ENCODE data around the gene RNASE12.

RNASE12 gene

GRCh38 chr14:20557212-20557542 is 34.0 kb downstream of the RNASE12 start:
- no peak for DNase-seq (ENCODE audit: low spot score)
- ChIA-PET POLR2A (ENCODE audit: low non-redundant PET) (no interaction called here), CTCF (no interaction called here)
- H3K27ac ChIP-seq, result no peak overlapping the region
- TF ChIP-seq, protein P1, sequence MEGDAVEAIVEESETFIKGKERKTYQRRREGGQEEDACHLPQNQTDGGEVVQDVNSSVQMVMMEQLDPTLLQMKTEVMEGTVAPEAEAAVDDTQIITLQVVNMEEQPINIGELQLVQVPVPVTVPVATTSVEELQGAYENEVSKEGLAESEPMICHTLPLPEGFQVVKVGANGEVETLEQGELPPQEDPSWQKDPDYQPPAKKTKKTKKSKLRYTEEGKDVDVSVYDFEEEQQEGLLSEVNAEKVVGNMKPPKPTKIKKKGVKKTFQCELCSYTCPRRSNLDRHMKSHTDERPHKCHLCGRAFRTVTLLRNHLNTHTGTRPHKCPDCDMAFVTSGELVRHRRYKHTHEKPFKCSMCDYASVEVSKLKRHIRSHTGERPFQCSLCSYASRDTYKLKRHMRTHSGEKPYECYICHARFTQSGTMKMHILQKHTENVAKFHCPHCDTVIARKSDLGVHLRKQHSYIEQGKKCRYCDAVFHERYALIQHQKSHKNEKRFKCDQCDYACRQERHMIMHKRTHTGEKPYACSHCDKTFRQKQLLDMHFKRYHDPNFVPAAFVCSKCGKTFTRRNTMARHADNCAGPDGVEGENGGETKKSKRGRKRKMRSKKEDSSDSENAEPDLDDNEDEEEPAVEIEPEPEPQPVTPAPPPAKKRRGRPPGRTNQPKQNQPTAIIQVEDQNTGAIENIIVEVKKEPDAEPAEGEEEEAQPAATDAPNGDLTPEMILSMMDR (conservative IDR thresholded peaks at IDR 0.05; ENCODE audit: low read depth), result no peak

DNA sequence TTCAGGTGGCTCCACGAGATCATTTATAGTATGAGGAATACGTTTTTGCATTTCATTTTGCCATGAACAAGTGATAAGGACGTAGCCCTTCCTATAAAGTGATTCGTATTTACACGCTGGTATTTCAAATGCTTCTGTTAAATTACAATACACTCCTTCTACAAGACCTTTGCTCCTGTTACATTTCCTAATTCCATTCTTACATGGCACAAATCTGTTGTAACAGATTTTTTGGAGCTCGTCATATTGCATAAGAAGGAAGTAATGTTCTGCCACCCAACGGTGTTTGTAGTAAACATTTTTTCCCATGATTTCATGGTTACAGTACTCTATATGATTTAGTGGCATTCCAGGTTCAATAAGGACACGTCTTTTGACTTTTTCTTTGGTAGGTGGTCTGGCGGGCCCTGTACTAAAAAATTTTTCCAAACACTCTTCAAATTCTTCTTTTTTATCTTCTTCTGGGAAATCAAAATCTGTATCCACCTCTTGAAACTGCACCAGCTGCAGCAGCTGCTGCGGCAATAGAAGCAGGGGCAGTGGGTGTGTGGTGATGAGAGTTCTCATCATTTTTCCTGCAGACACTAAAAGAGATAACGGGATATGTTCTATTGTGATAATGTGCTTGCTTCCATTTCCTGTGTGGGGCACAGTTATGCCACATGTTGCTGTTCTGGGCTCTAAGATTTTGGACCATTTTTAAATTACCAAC is 34.5 kb downstream of the RNASE12 start:
- no peak for DNase-seq (ENCODE audit: low spot score)
- TF ChIP-seq, protein P1 (conservative IDR thresholded peaks at IDR 0.05; ENCODE audit: low read depth), result no peak
- ChIA-PET POLR2A (ENCODE audit: low non-redundant PET) (no interaction called here), CTCF (interaction anchor here (0.6 to 1.0 kb wide), 2 partner anchors 18 to 185 kb away, joined by 3 to 6 read pairs; no protein-coding TSS in a partner anchor)
- no peak overlapping the region for H3K27ac ChIP-seq

- ChIA-PET CTCF (interaction anchor here (0.5 to 1.0 kb wide), 4 partner anchors 15 to 616 kb away, joined by 3 to 6 read pairs (median 4); no protein-coding TSS in a partner anchor), POLR2A (ENCODE audit: low non-redundant PET) (no interaction called here)
- TF ChIP-seq, protein P1 (conservative IDR thresholded peaks at IDR 0.05; ENCODE audit: low read depth), result no peak
- no peak overlapping the region for H3K27ac ChIP-seq
- DNase-seq (ENCODE audit: low spot score), result no peak
Observed at GRCh38 chr14:20555845-20556244, 35.3 kb downstream of the RNASE12 start.

GRCh38 chr14:20553024-20553423 is 38.2 kb downstream of the RNASE12 start:
- TF ChIP-seq, protein P1 (conservative IDR thresholded peaks at IDR 0.05; ENCODE audit: low read depth), result no peak
- ChIA-PET CTCF (no interaction called here), POLR2A (ENCODE audit: low non-redundant PET) (no interaction called here)
- DNase-seq (ENCODE audit: low spot score), result no peak
- H3K27ac ChIP-seq, result no peak overlapping the region

- ChIA-PET CTCF (interaction anchor here (0.5 kb wide), 1 partner anchor 11 kb away, joined by 3 read pairs; no protein-coding TSS in a partner anchor), POLR2A (ENCODE audit: low non-redundant PET) (no interaction called here)
- no peak for DNase-seq (ENCODE audit: low spot score)
- H3K27ac ChIP-seq, result no peak overlapping the region
- TF ChIP-seq, protein P1 (conservative IDR thresholded peaks at IDR 0.05; ENCODE audit: low read depth), result no peak
Observed at GRCh38 chr14:20551606-20552005, 39.6 kb downstream of the RNASE12 start.

DNA sequence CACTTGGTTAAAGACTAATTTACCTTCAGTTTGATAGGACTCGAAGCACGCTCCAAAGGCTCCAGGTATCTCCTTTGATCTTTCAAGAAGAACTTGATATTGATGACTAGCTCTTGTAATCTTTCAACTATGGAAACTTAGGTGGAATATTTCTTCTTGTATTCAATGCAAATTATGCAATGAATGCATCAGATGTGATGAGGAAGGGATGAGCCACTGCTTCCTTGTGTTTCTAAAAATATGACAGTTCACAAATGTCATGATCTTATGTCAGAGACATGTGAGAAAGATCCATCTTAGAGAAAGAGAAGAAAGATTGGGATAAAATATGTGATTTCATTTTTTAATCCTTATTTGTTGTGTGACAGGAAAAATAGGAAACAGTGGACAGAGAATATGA is 40.2 kb downstream of the RNASE12 start:
- ChIA-PET POLR2A (ENCODE audit: low non-redundant PET) (no interaction called here), CTCF (no interaction called here)
- TF ChIP-seq, protein P1 (conservative IDR thresholded peaks at IDR 0.05; ENCODE audit: low read depth), result no peak
- H3K27ac ChIP-seq, result no peak overlapping the region
- no peak for DNase-seq (ENCODE audit: low spot score)
